SK-N-MC (cell line): ENCODE measurements around the gene NES.
"Not testable (repeated sequence)": the region's sequence is repeated elsewhere in the genome, so short reads cannot be mapped to it uniquely, and the experiment has no call there.

ENCODE experiments used
- DNase-seq: peaks from one replicate; pipeline ENCODE4 v3.0.0-alpha.2; 2011; ENCODE audit warnings: low read depth, low spot score
- H3K27ac ChIP-seq: fragments of 200-600 bp; sonication (generic); 2 replicates; pipeline ENCODE4 v1.5.1; 2016; ENCODE audit warnings: mixed run types
- H3K36me3 ChIP-seq: fragments of 200-600 bp; sonication (generic); 2 replicates; pipeline ENCODE4 v1.6.1; 2017; ENCODE audit warnings: antibody characterized with exemption, low read length, mixed read lengths; ENCODE audit not compliant: insufficient read depth
- H3K4me3 ChIP-seq: fragments of 200-600 bp; sonication (generic); 2 replicates; pipeline ENCODE4 v1.5.1; 2016
- H3K9ac ChIP-seq: fragments of 200-600 bp; sonication (generic); 2 replicates; pipeline ENCODE4 v1.8.0; 2017; ENCODE audit warnings: mixed run types, mixed read lengths; ENCODE audit not compliant: insufficient read length
- H3K9me3 ChIP-seq: fragments of 200-600 bp; sonication (generic); 2 replicates; pipeline ENCODE4 v1.6.1; 2017; ENCODE audit warnings: low read depth, mild to moderate bottlenecking, antibody characterized with exemption, low read length, moderate library complexity, mixed read lengths
- EZH2 ChIP-seq: fragments of 200-600 bp; sonication (generic); IDR thresholded peaks from one replicate; pipeline ENCODE4 v1.6.1; 2017; ENCODE audit warnings: antibody characterized with exemption
- FOXP2 ChIP-seq: optimal IDR thresholded peaks from 2 replicates; pipeline ENCODE3; 2011; ENCODE audit warnings: mild to moderate bottlenecking, moderate library complexity; ENCODE audit not compliant: insufficient read depth; ENCODE audit errors: extremely low read length, control extremely low read depth
- POLR2AphosphoS5 ChIP-seq: IDR thresholded peaks from 2 replicates; pipeline ENCODE4 v1.6.1; 2012; ENCODE audit warnings: mild to moderate bottlenecking, low read depth, low read length, borderline replicate concordance

NES gene

DNA sequence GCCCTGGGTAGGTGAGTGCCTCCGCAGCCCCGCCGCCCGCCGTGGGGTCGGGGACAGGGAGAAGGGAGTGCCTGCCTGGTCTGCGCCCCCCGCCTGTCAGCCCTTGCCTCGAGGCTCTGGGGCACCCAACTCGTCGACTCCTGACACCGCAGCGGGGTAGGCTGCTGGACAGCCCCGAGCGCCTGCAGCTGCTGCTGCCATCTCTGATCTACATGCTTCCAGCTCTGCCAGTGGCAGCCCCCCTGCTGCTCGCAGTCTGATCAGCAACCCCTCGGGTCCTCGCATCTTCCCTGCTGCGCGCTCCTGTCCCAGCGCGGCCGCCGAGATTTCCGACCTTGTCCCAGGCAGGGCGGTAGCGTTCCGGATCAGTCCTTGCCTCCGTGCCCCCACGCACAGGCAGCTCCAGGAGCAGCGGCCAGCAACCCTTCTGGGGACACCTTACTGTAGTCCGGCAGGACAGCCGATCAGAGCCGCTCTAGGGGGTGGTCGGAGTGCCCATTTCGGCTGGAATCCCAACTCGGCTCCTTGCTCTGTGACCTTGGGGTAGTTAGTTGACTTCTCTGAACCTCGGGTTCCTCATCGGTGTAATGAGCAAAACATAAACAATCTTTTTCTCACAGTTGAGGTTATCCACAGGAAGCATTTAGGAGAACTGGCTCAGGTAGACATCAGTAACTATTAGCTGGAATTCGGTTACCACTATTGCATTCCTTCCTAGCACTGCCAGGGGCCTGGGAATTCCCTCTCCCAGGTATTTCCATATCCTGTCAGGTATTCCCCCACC is 34.8 kb downstream of the NES start:
- no peak overlapping the region for H3K9ac ChIP-seq
- H3K9me3 ChIP-seq, result no peaks in the 10 kb centered on the region
- no peak overlapping the region for H3K4me3 ChIP-seq
- no peaks in the 10 kb centered on the region for H3K36me3 ChIP-seq
- DNase-seq, result no peak
- TF ChIP-seq FOXP2, result no peak
- no peak for TF ChIP-seq POLR2AphosphoS5
- peak; percentile 79 for TF ChIP-seq EZH2
- H3K27ac ChIP-seq, result no peak overlapping the region

- DNase-seq, result no peak
- no peak for TF ChIP-seq EZH2
- no peak for TF ChIP-seq FOXP2
- Histone ChIP-seq H3K36me3 (no peaks in the 10 kb centered on the region), H3K9me3 (no peaks in the 10 kb centered on the region), H3K9ac (no peak within 1 kb of the TSS), H3K4me3 (no peak within 1 kb of the TSS), H3K27ac (no peak within 1 kb of the TSS)
These were observed 35.4 kb downstream of the NES start, which contains the start of gene BCAN for GRCh38 chr1:156641761-156642264. Gene BCAN, plus strand, starts transcription at chr1:156642117. Its CDS starts 3,938 bp downstream, at chr1:156646055.

DNA sequence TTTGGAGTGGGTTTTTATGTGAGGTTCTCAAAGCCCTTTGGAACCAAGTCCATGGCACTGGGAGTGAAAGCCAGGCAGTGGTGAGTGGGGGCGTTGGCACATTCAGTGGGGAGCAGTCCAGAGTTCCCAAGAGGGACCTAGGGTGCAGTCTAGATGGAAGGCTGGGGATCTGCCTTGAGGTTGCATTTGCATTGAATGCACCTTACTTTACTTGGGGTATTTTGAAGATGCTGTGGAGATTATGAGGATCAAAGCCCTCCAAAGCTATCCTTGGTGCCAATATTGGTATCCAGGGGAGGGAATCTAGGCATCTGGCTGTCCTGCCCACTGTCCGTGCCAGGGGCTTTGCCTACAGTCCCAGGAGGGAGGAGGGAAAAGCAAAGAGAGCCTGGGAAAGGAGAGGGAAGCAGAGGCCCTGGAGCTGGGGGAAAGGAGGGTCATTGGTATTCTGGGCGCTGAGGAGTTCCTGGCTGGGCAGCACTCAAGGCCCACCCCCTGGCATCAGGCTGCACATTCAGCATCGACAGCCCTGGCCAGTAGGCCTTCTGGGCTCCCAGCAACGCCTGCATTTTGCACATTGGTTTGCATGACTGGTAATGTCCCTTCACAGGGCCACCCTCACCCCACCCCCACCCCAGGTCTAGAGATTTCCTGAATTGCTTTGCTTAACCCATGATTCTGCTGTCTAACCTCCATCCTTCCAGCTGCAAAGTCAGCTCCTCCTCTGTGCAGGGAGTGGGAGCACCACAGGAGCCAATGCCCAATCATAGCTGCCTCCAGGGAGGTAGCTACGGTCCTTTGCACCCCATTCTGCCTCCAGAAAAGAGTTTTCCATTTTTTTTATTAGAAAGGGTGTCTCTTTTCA is 36.1 kb downstream of the NES start:
- no peak for TF ChIP-seq POLR2AphosphoS5
- no peak for TF ChIP-seq FOXP2
- TF ChIP-seq EZH2, result no peak
- DNase-seq, result no peak
- H3K36me3 ChIP-seq, result no peaks in the 10 kb centered on the region
- no peak overlapping the region for H3K27ac ChIP-seq
- H3K9ac ChIP-seq, result no peak overlapping the region
- H3K9me3 ChIP-seq, result no peaks in the 10 kb centered on the region
- H3K4me3 ChIP-seq, result no peak overlapping the region

GRCh38 chr1:156639601-156640101 is 37.6 kb downstream of the NES start:
- DNase-seq, result no peak

DNA sequence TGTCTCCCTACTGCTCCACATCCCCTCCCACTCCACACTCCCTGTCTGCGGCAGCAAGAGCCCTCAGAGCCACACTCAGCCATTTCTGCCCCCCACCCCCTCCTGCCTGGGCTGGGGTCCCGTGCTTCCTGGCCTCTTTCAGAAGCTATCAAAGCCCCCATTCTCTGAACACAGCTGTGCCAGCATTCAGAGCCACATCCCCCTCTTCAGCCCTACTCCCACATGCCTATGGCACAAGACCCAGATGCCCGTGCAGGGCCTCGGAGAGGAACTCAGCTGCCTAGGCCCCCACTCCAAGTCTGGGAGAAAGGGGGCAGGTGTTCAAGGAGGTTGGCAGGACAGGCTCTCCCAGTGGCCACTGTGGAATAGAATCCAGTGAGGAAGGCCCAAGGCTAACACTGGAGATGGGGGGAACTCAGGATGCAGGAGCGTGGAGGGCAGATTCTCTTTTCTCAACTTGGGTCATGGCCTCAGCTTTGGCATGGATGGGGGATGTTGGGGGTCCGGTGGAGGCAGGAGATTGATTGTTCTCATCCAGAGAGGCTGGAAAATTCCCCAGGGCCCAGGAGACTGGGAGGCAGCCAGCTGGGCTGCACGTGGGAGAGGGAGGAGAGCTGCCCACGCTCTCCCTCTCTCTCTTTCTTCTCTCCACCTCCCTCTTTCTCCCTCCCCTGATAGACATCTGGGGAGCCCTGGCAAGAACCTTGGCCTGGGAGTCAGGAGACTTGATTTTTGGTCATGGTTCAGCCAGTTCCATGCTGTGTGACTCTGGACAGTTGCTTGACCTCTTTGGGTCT is 38.8 kb downstream of the NES start:
- H3K9me3 ChIP-seq, result no peaks in the 10 kb centered on the region
- no peak overlapping the region for H3K9ac ChIP-seq
- H3K4me3 ChIP-seq, result no peak overlapping the region
- TF ChIP-seq POLR2AphosphoS5 (no peak), EZH2 (no peak), FOXP2 (no peak)
- DNase-seq, result no peak
- no peaks in the 10 kb centered on the region for H3K36me3 ChIP-seq
- no peak overlapping the region for H3K27ac ChIP-seq

More at GRCh38 chr1:156639601-156640101, 37.6 kb downstream of the NES start:
- Histone ChIP-seq H3K27ac (no peak overlapping the region), H3K36me3 (no peaks in the 10 kb centered on the region), H3K9ac (no peak overlapping the region), H3K4me3 (no peak overlapping the region), H3K9me3 (no peaks in the 10 kb centered on the region)
- TF ChIP-seq EZH2, result no peak
- no peak for TF ChIP-seq FOXP2
- no peak for TF ChIP-seq POLR2AphosphoS5

- DNase-seq, result no peak
- H3K27ac ChIP-seq, result no peak overlapping the region
- TF ChIP-seq EZH2 (no peak), FOXP2 (no peak), POLR2AphosphoS5 (no peak)
These were observed 44.9 kb downstream of the NES start for GRCh38 chr1:156632355-156632754.

GRCh38 chr1:156631152-156631551 is 46.1 kb downstream of the NES start:
- not testable (repeated sequence) for DNase-seq, H3K9ac ChIP-seq, H3K4me3 ChIP-seq, H3K9me3 ChIP-seq, H3K36me3 ChIP-seq, H3K27ac ChIP-seq

More at GRCh38 chr1:156632355-156632754, 44.9 kb downstream of the NES start:
- Histone ChIP-seq H3K36me3 (no peaks in the 10 kb centered on the region), H3K9me3 (no peaks in the 10 kb centered on the region), H3K4me3 (no peak overlapping the region), H3K9ac (no peak overlapping the region)

GRCh38 chr1:156629823-156630449 is 47.3 kb downstream of the NES start:
- Histone ChIP-seq H3K9me3 (no peaks in the 10 kb centered on the region), H3K4me3 (no peak overlapping the region), H3K9ac (no peak overlapping the region), H3K27ac (no peak overlapping the region), H3K36me3 (no peaks in the 10 kb centered on the region)
- no peak for TF ChIP-seq FOXP2
- no peak for TF ChIP-seq POLR2AphosphoS5
- DNase-seq, result no peak
